22Rv1 (cell line): ENCODE data around the gene ADAM12.

Experiments
- ZFX ChIP-seq: fragments of 450-650 bp; IDR thresholded peaks from 2 replicates; pipeline ENCODE4 v1.6.1; 2017; ENCODE audit warnings: antibody characterized with exemption, borderline replicate concordance
- TF ChIP-seq, protein P1 (sequence below): fragments of 450-650 bp; IDR thresholded peaks from 2 replicates; pipeline ENCODE4 v1.5.1; 2017; ENCODE audit warnings: mild to moderate bottlenecking

DNA sequence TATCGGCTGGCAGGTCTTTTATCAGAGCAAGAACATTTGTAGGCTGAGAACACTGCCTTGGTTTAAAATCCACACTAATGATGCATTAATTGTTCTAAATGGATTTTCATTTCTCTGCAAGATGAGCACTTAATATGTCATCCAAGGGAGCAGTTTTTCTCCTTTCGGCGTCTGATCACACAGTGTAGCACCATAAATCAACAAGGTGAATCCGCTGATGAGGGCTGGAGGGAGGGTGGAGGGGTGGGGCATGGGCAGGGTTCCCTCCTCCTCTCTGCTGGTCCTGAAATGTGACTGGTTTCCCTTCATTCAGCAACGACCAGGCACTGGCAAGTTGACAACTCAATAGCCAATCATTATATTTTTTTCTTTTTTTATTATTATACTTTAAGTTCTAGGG lies 45.6 kb downstream of the ADAM12 start:
- TF ChIP-seq, protein P1, sequence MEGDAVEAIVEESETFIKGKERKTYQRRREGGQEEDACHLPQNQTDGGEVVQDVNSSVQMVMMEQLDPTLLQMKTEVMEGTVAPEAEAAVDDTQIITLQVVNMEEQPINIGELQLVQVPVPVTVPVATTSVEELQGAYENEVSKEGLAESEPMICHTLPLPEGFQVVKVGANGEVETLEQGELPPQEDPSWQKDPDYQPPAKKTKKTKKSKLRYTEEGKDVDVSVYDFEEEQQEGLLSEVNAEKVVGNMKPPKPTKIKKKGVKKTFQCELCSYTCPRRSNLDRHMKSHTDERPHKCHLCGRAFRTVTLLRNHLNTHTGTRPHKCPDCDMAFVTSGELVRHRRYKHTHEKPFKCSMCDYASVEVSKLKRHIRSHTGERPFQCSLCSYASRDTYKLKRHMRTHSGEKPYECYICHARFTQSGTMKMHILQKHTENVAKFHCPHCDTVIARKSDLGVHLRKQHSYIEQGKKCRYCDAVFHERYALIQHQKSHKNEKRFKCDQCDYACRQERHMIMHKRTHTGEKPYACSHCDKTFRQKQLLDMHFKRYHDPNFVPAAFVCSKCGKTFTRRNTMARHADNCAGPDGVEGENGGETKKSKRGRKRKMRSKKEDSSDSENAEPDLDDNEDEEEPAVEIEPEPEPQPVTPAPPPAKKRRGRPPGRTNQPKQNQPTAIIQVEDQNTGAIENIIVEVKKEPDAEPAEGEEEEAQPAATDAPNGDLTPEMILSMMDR = no peak
- no peak for TF ChIP-seq ZFX
